GM12878 (cell line): ENCODE results near the gene METTL9. TPM values are rescaled to one million over a fixed set of nuclear protein-coding genes. Genes with fewer than 3 reads are reported as not detected.

Experiments used
- ATAC-seq: fragments of 200-7000 bp; cut with Tn5 transposase; 3 replicates; pipeline ENCODE4 v1.9.1; 2020; ENCODE audit warnings: mild to moderate bottlenecking, moderate library complexity
- BruUV-seq: library from RNA; stranded (reverse); fragments of 400-500 nt; replicated peaks from 2 replicates; lab custom pipeline; 2021; lab: Mats Ljungman, UMichigan
- CTCF ChIA-PET: fragments of 300-600 bp; sonication (Branson Sonifier 250); formaldehyde crosslinking; extraction: SDS; loops from one replicate; lab custom pipeline; 2021; ENCODE audit warnings: inconsistent platforms; lab: Yijun Ruan, JAX
- POLR2A ChIA-PET: fragments of 350-600 bp; formaldehyde crosslinking; extraction: SDS; loops from one replicate; lab custom pipeline; 2021; ENCODE audit warnings: inconsistent platforms; lab: Charles Lee
- RAD21 ChIA-PET: fragments of 300-600 bp; sonication (Branson Sonifier 250); formaldehyde crosslinking; loops from one replicate; lab custom pipeline; 2023; ENCODE audit warnings: antibody characterized with exemption; ENCODE audit not compliant: unreplicated experiment; lab: Charles Lee
- SMC1A ChIA-PET: fragments of 300-600 bp; sonication (Branson Sonifier 250); formaldehyde crosslinking; loops from one replicate; lab custom pipeline; 2023; ENCODE audit not compliant: unreplicated experiment, uncharacterized antibody; lab: Charles Lee
- DNase-seq: peaks from one replicate; pipeline ENCODE4 v3.0.0-alpha.2; 2011; ENCODE audit warnings: low read depth, low spot score
- FAIRE-seq: peaks from 3 replicates; lab custom pipeline; 2011; peaks lifted over from hg19 to GRCh38; lab: Jason Lieb, UNC
- H2AFZ ChIP-seq: 2 replicates; pipeline ENCODE4 v1.6.0; 2011; ENCODE audit warnings: low read depth, low read length, control low read depth; ENCODE audit not compliant: control insufficient read depth
- H3K27ac ChIP-seq: 2 replicates; pipeline ENCODE4 v1.5.1; 2011; ENCODE audit warnings: control low read depth; ENCODE audit not compliant: control insufficient read depth, insufficient read depth
- H3K27me3 ChIP-seq, 2 experiments: replicated peaks in 1 of 2; 2 replicates each; pipeline versions ENCODE4 v1.6.0 to v1.6.1; 2011; ENCODE audit warnings: low read length in 1 of 2; ENCODE audit not compliant: control insufficient read depth in 2 of 2, insufficient read depth in 2 of 2
- H3K36me3 ChIP-seq, 2 experiments: 2 replicates each; pipeline ENCODE4 v1.5.1; 2011; ENCODE audit warnings: low read length in 1 of 2; ENCODE audit not compliant: control insufficient read depth in 2 of 2, insufficient read depth in 2 of 2
- H3K4me1 ChIP-seq: 2 replicates; pipeline ENCODE4 v1.6.1; 2011; ENCODE audit warnings: mild to moderate bottlenecking, low read length, moderate library complexity, mixed read lengths; ENCODE audit not compliant: control insufficient read depth, insufficient read depth
- H3K4me2 ChIP-seq: 2 replicates; pipeline ENCODE4 v1.6.0; 2011; ENCODE audit warnings: control low read depth; ENCODE audit not compliant: control insufficient read depth, insufficient read depth
- H3K4me3 ChIP-seq: fragments of 200-600 bp; sonication (generic); 2 replicates; pipeline ENCODE4 v1.5.1; 2016
- H3K79me2 ChIP-seq: 2 replicates; pipeline ENCODE4 v1.6.0; 2011; ENCODE audit warnings: low read length; ENCODE audit not compliant: control insufficient read depth, insufficient read depth
- H3K9ac ChIP-seq: 2 replicates; pipeline ENCODE4 v1.8.0; 2011; ENCODE audit warnings: low read length, control low read depth, mixed read lengths; ENCODE audit not compliant: control insufficient read depth, insufficient read depth
- H3K9me3 ChIP-seq: replicated peaks from 3 replicates; pipeline ENCODE4 v1.5.1; 2011; ENCODE audit warnings: mild to moderate bottlenecking, low read length; ENCODE audit not compliant: control insufficient read depth, insufficient read depth
- H4K20me1 ChIP-seq: 2 replicates; pipeline ENCODE4 v1.6.0; 2011; ENCODE audit not compliant: control insufficient read depth, insufficient read depth
- CREM ChIP-seq: IDR thresholded peaks from 2 replicates; pipeline ENCODE4 v1.6.1; 2014; ENCODE audit warnings: antibody characterized with exemption, low read depth
- EP300 ChIP-seq, 2 experiments: fragments of 150-350 bp in 1 of 2; IDR thresholded peaks; 2 replicates each; pipeline ENCODE4 v1.6.1; 2011 to 2012; ENCODE audit warnings: low read depth in 2 of 2, low read length in 2 of 2, borderline replicate concordance in 1 of 2, improper control_type of control experiment in 1 of 2, inconsistent platforms in 1 of 2; ENCODE audit not compliant: control insufficient read depth in 1 of 2
- FOXK2 ChIP-seq: fragments of 450-650 bp; IDR thresholded peaks from 2 replicates; pipeline ENCODE4 v1.6.1; 2017; ENCODE audit warnings: mild to moderate bottlenecking, moderate library complexity
- MTA2 ChIP-seq: fragments of 450-650 bp; IDR thresholded peaks from 2 replicates; pipeline ENCODE4 v1.6.1; 2016; ENCODE audit warnings: low read depth, mild to moderate bottlenecking, moderate library complexity
- NR2F1 ChIP-seq: fragments of 450-650 bp; conservative IDR thresholded peaks from 2 replicates; pipeline ENCODE4 v1.6.1; 2017; ENCODE audit warnings: mild to moderate bottlenecking
- PAX8 ChIP-seq: fragments of 450-650 bp; IDR thresholded peaks from 2 replicates; pipeline ENCODE4 v1.6.1; 2017; ENCODE audit warnings: mild to moderate bottlenecking, moderate library complexity
- POLR2AphosphoS5 ChIP-seq: IDR thresholded peaks from 2 replicates; pipeline ENCODE4 v1.6.1; 2011; ENCODE audit warnings: mild to moderate bottlenecking, low read length, inconsistent platforms
- POU2F2 ChIP-seq: IDR thresholded peaks from 3 replicates; pipeline ENCODE4 v1.6.1; 2011; ENCODE audit warnings: low read depth, mild to moderate bottlenecking, low read length, borderline replicate concordance
- RAD21 ChIP-seq: IDR thresholded peaks from 2 replicates; pipeline ENCODE4 v1.6.1; 2011; ENCODE audit warnings: mild to moderate bottlenecking, low read depth, low read length, moderate library complexity; ENCODE audit not compliant: insufficient read depth
- RB1 ChIP-seq: fragments of 450-650 bp; formaldehyde crosslinking; IDR thresholded peaks from 2 replicates; pipeline ENCODE4 v1.6.1; 2017; ENCODE audit warnings: mild to moderate bottlenecking, borderline replicate concordance
- SMC3 ChIP-seq: IDR thresholded peaks from 2 replicates; pipeline ENCODE4 v1.6.1; 2011; ENCODE audit warnings: low read length, improper control_type of control experiment, borderline replicate concordance
- STAT3 ChIP-seq: IDR thresholded peaks from 2 replicates; pipeline ENCODE4 v1.6.1; 2011; ENCODE audit warnings: low read depth, low read length, improper control_type of control experiment
- ZNF384 ChIP-seq: IDR thresholded peaks from 2 replicates; pipeline ENCODE4 v1.6.1; 2012; ENCODE audit warnings: low read depth, mild to moderate bottlenecking, low read length, improper control_type of control experiment, borderline replicate concordance
- ZNF622 ChIP-seq: fragments of 450-650 bp; IDR thresholded peaks from 2 replicates; pipeline ENCODE4 v1.6.1; 2017; ENCODE audit warnings: mild to moderate bottlenecking, inconsistent platforms
- WGBS: methylation state at CpG from one replicate; pipeline ENCODE4 v1.1.6; 2016; ENCODE audit warnings: low lambda C conversion rate; ENCODE audit not compliant: insufficient replicate concordance, insufficient coverage; ENCODE audit errors: missing lambda C conversion rate; 5-methylcytosine and 5-hydroxymethylcytosine counted together
- in situ Hi-C: fragments of 300-500 bp; cut with MboI; formaldehyde crosslinking; loops from 9 replicates; pipeline ENCODE4 v1.14.3; 2018; ENCODE audit warnings: mixed read lengths
- intact Hi-C: fragments of 100-400 bp; cut with micrococcal nuclease; formaldehyde crosslinking; loops from one replicate; pipeline ENCODE4 v1.14.2; 2022; ENCODE audit not compliant: unreplicated experiment
- polyA plus RNA-seq, 11 experiments: library from polyadenylated mRNA; depleted of rRNA in 4 of 11; unstranded in 6 of 11; stranded (reverse) in 5 of 11; fragments of >200 nt; fragmentation: Nextera tagmentation in 4 of 11; fragmentation: Illumina TruSeq in 1 of 11; extraction: Ambion mirVana in 4 of 11; extraction: Trizol in 1 of 11; gene quantifications; 1 replicate in 1 of 11; 2 replicates in 10 of 11; pipeline versions ENCODE4 v1.2.1 to v1.2.3, GENCODE V29; 2011 to 2016; ENCODE audit warnings: inconsistent platforms in 2 of 11, missing spikeins in 2 of 11, low read depth in 1 of 11
- total RNA-seq, 4 experiments: library from RNA; depleted of rRNA in 3 of 4; stranded (reverse); fragments of >200 nt in 3 of 4; fragmentation: Illumina TruSeq in 1 of 4; extraction: Trizol in 1 of 4; gene quantifications; 2 replicates each; pipeline versions ENCODE4 v1.2.1 to v1.2.3, GENCODE V29; 2013 to 2021
- TF ChIP-seq, protein P1 (sequence below): fragments of 450-650 bp; IDR thresholded peaks from 2 replicates; pipeline ENCODE4 v1.6.1; 2018; ENCODE audit warnings: borderline replicate concordance, mild to moderate bottlenecking; ENCODE audit not compliant: partially characterized antibody
- TF ChIP-seq, protein P2 (sequence below): IDR thresholded peaks from 2 replicates; pipeline ENCODE4 v1.6.1; 2011; ENCODE audit warnings: mild to moderate bottlenecking, low read depth, low read length, moderate library complexity; ENCODE audit not compliant: insufficient replicate concordance
- TF ChIP-seq, protein P3 (sequence below): IDR thresholded peaks from 2 replicates; pipeline ENCODE4 v1.6.1; 2012; ENCODE audit warnings: low read length, inconsistent platforms

METTL9 gene
- total and polyA plus RNA-seq, 10 of the 15 experiments (the other 5 are each of a cell fraction or from before 2014, with no cell fraction given) = 19.4 to 119 (median 101) TPM

DNA sequence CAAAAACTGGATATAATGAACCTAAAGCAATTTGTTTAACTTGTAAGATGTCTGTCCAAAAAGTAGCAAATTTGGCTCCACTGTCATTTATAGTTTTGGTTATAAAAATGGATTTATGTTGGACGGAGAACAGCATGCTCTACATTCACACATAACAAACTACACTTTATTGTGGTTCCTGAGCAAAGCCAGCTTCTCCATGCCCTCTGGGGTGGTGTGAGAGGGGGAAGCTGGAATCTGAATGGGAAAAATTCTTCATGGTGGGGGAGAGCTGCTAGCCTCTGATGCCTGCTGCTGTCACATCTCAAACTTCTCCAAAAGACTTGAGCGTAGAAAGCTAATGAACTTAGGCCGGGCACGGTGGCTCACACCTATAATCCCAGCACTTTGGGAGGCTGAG lies 9.8 kb upstream of the METTL9 start:
- Histone ChIP-seq H4K20me1 (no peaks in the 10 kb centered on the region), H3K9me3 (no peaks in the 10 kb centered on the region), H3K4me2 (no peak overlapping the region), H3K27ac (no peak overlapping the region), H3K9ac (no peak overlapping the region), H3K27me3 (no peaks in the 10 kb centered on the region), H2AFZ (no peak overlapping the region), H3K4me1 (0 out of 2 replicates have a peak, but pooled peaks cover 2% of the 10 kb centered on the region), H3K79me2 (no peaks in the 10 kb centered on the region), H3K4me3 (no peak overlapping the region), H3K36me3 (no peaks in the 10 kb centered on the region)
- no TSS peak for BruUV-seq
- intact Hi-C loops (no loop called here), in situ Hi-C loops (no loop called here)
- ChIA-PET SMC1A (interaction anchor here (0.9 to 19.1 kb wide), 8 partner anchors 12 to 122 kb away, joined by 3 to 204 read pairs (median 3); no protein-coding TSS in a partner anchor), CTCF (interaction anchor here (0.6 to 2.6 kb wide), 9 partner anchors 14 to 599 kb away, joined by 3 to 13 read pairs (median 4); no protein-coding TSS in a partner anchor), RAD21 (interaction anchor here (1.1 to 1.3 kb wide), 4 partner anchors 14 to 118 kb away, joined by 3 to 8 read pairs (median 4); no protein-coding TSS in a partner anchor), POLR2A (no interaction called here)
- ATAC-seq = no peak
- WGBS = 76% methylated on average over 4 of the region's 4 CpGs
- no peak for TF ChIP-seq ZNF622
- no peak for TF ChIP-seq RB1
- no peak for TF ChIP-seq RAD21
- TF ChIP-seq ZNF384 = no peak
- TF ChIP-seq, protein P1, sequence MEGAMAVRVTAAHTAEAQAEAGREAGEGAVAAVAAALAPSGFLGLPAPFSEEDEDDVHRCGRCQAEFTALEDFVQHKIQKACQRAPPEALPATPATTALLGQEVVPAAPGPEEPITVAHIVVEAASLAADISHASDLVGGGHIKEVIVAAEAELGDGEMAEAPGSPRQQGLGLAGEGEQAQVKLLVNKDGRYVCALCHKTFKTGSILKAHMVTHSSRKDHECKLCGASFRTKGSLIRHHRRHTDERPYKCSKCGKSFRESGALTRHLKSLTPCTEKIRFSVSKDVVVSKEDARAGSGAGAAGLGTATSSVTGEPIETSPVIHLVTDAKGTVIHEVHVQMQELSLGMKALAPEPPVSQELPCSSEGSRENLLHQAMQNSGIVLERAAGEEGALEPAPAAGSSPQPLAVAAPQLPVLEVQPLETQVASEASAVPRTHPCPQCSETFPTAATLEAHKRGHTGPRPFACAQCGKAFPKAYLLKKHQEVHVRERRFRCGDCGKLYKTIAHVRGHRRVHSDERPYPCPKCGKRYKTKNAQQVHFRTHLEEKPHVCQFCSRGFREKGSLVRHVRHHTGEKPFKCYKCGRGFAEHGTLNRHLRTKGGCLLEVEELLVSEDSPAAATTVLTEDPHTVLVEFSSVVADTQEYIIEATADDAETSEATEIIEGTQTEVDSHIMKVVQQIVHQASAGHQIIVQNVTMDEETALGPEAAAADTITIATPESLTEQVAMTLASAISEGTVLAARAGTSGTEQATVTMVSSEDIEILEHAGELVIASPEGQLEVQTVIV = no peak
- TF ChIP-seq FOXK2 = no peak
- no peak for TF ChIP-seq EP300 (IDR thresholded peaks at IDR 0.05; ENCODE audit: borderline replicate concordance in 1 of 2, control insufficient read depth in 1 of 2, low read depth in 2 of 2, low read length in 2 of 2)
- TF ChIP-seq CREM = no peak
- no peak for TF ChIP-seq POLR2AphosphoS5
- TF ChIP-seq STAT3 = no peak
- TF ChIP-seq, protein P2, sequence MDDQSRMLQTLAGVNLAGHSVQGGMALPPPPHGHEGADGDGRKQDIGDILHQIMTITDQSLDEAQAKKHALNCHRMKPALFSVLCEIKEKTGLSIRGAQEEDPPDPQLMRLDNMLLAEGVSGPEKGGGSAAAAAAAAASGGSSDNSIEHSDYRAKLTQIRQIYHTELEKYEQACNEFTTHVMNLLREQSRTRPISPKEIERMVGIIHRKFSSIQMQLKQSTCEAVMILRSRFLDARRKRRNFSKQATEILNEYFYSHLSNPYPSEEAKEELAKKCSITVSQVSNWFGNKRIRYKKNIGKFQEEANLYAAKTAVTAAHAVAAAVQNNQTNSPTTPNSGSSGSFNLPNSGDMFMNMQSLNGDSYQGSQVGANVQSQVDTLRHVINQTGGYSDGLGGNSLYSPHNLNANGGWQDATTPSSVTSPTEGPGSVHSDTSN = no peak
- no peak for TF ChIP-seq SMC3
- no peak for TF ChIP-seq POU2F2
- no peak for TF ChIP-seq NR2F1
- TF ChIP-seq PAX8 = no peak
- TF ChIP-seq MTA2 = no peak
- TF ChIP-seq, protein P3, sequence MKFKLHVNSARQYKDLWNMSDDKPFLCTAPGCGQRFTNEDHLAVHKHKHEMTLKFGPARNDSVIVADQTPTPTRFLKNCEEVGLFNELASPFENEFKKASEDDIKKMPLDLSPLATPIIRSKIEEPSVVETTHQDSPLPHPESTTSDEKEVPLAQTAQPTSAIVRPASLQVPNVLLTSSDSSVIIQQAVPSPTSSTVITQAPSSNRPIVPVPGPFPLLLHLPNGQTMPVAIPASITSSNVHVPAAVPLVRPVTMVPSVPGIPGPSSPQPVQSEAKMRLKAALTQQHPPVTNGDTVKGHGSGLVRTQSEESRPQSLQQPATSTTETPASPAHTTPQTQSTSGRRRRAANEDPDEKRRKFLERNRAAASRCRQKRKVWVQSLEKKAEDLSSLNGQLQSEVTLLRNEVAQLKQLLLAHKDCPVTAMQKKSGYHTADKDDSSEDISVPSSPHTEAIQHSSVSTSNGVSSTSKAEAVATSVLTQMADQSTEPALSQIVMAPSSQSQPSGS = no peak
- no peak for FAIRE-seq
- no peak for DNase-seq
